Gastroesophageal sphincter (tissue), 4 donors: Measurements from ENCODE around the gene HOXA5. TPM values are rescaled to one million over a fixed set of nuclear protein-coding genes. Genes with fewer than 3 reads are reported as not detected.

ENCODE experiments used
- ATAC-seq: fragments of 150-250 bp; one replicate; pipeline ENCODE4 v1.9.1; 2016; ENCODE audit warnings: mild to moderate bottlenecking, moderate library complexity
- H3K27ac ChIP-seq, 4 donors: fragments of 200-600 bp; sonication (generic) in 3 of 4; 1 replicate in 3 of 4; 2 replicates in 1 of 4; pipeline ENCODE4 v1.5.1; 2016 to 2019
- H3K27me3 ChIP-seq: fragments of 200-600 bp; sonication (generic); one replicate; pipeline ENCODE4 v1.5.1; 2019
- H3K36me3 ChIP-seq, 2 donors: fragments of 200-600 bp; sonication (generic); one replicate each; pipeline ENCODE4 v1.5.1; 2019; ENCODE audit warnings: control low read depth in 1 of 2
- H3K4me1 ChIP-seq, 3 donors: fragments of 200-600 bp; sonication (generic); 1 replicate in 2 of 3; 2 replicates in 1 of 3; pipeline ENCODE4 v1.5.1; 2016 to 2019; ENCODE audit warnings: control low read depth in 2 of 3
- H3K4me3 ChIP-seq, 2 donors: fragments of 200-600 bp; sonication (generic); one replicate each; pipeline ENCODE4 v1.5.1; 2019; ENCODE audit warnings: mild to moderate bottlenecking in 1 of 2, moderate library complexity in 1 of 2
- H3K9me3 ChIP-seq, 3 donors: fragments of 200-600 bp; sonication (generic); one replicate each; pipeline ENCODE4 v1.5.1; 2017 to 2019; ENCODE audit warnings: control low read depth in 2 of 3
- EP300 ChIP-seq: sonication (generic); formaldehyde crosslinking; IDR thresholded peaks from one replicate; pipeline ENCODE4 v1.6.1; 2017; ENCODE audit warnings: antibody characterized with exemption, mild to moderate bottlenecking
- POLR2A ChIP-seq, 2 donors: fragments of 450-650 bp; IDR thresholded peaks; one replicate each; pipeline ENCODE4 v1.6.1; 2017; ENCODE audit warnings: antibody characterized with exemption in 2 of 2, mild to moderate bottlenecking in 2 of 2, moderate library complexity in 1 of 2
- POLR2AphosphoS5 ChIP-seq: sonication (generic); formaldehyde crosslinking; IDR thresholded peaks from one replicate; pipeline ENCODE4 v1.6.1; 2017; ENCODE audit warnings: antibody characterized with exemption
- WGBS, 2 donors: methylation state at CpG; one replicate each; pipeline ENCODE4 v1.1.5; 2018; ENCODE audit warnings: low coverage in 1 of 2; 5-methylcytosine and 5-hydroxymethylcytosine counted together
- total RNA-seq, 4 donors: library from RNA; depleted of rRNA; stranded (reverse); fragments of >200 nt; gene quantifications; one replicate each; pipeline ENCODE4 v1.1.0, GENCODE V29; 2016
- TF ChIP-seq, protein P1 (sequence below), 4 experiments: fragments of 200-600 bp in 2 of 4; fragments of 450-650 bp in 2 of 4; sonication (generic) in 1 of 4; IDR thresholded peaks; one replicate each; pipeline ENCODE4 v1.5.1; 2017 to 2019; ENCODE audit warnings: antibody characterized with exemption in 4 of 4, mild to moderate bottlenecking in 2 of 4, moderate library complexity in 2 of 4

Gene HOXA5
- total RNA-seq, 4 donors from 2014 or later: 11.0 to 34.6 (median 29.3) TPM

GRCh38 chr7:27165996-27166530 lies 22.6 kb upstream of the HOXA5 start:
- H3K36me3 ChIP-seq: no peaks in the 10 kb centered on the region
- no peak overlapping the region for H3K27ac ChIP-seq
- peaks cover 0 to 3% (median 0%) of the 10 kb centered on the region in 3 donors for H3K9me3 ChIP-seq
- peak overlapping the region in 1 of 2 donors; percentile 36 for H3K4me3 ChIP-seq
- H3K4me1 ChIP-seq: peaks cover 0 to 46% (median 20%) of the 10 kb centered on the region in 3 donors
- TF ChIP-seq POLR2AphosphoS5 (no peak), POLR2A (IDR thresholded peaks at IDR 0.05) (no peak), EP300 (no peak)
- TF ChIP-seq, protein P1, sequence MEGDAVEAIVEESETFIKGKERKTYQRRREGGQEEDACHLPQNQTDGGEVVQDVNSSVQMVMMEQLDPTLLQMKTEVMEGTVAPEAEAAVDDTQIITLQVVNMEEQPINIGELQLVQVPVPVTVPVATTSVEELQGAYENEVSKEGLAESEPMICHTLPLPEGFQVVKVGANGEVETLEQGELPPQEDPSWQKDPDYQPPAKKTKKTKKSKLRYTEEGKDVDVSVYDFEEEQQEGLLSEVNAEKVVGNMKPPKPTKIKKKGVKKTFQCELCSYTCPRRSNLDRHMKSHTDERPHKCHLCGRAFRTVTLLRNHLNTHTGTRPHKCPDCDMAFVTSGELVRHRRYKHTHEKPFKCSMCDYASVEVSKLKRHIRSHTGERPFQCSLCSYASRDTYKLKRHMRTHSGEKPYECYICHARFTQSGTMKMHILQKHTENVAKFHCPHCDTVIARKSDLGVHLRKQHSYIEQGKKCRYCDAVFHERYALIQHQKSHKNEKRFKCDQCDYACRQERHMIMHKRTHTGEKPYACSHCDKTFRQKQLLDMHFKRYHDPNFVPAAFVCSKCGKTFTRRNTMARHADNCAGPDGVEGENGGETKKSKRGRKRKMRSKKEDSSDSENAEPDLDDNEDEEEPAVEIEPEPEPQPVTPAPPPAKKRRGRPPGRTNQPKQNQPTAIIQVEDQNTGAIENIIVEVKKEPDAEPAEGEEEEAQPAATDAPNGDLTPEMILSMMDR (IDR thresholded peaks at IDR 0.05): no peak
- peaks cover 100% of the 10 kb centered on the region for H3K27me3 ChIP-seq
- no peak for ATAC-seq
- WGBS, 2 donors: 13 to 16% methylated on average over 7 to 13 of the region's 46 CpGs

GRCh38 chr7:27165089-27165995 lies 21.9 kb upstream of the HOXA5 start, which contains the start of gene HOXA9:
Gene HOXA9, minus strand, starts transcription at chr7:27165537. Its CDS starts 80 bp downstream, at chr7:27165457.
- Histone ChIP-seq H3K4me3 (peak within 1 kb of the TSS in 1 of 2 donors; percentile 36), H3K9me3 (peaks cover 0 to 3% (median 0%) of the 10 kb centered on the region in 3 donors), H3K27ac (no peak within 1 kb of the TSS), H3K36me3 (no peaks in the 10 kb centered on the region), H3K27me3 (peaks cover 100% of the 10 kb centered on the region), H3K4me1 (peaks cover 0 to 53% (median 28%) of the 10 kb centered on the region in 3 donors)
- no peak for ATAC-seq
- 7 to 9% methylated on average over 15 to 20 of the region's 82 CpGs for WGBS, 2 donors
- TF ChIP-seq, protein P1 (IDR thresholded peaks at IDR 0.05): no peak
- TF ChIP-seq POLR2AphosphoS5: no peak
- no peak for TF ChIP-seq POLR2A (IDR thresholded peaks at IDR 0.05)

GRCh38 chr7:27164367-27165088 lies 21.0 kb upstream of the HOXA5 start:
- TF ChIP-seq, protein P1 (IDR thresholded peaks at IDR 0.05): no peak
- TF ChIP-seq POLR2A (IDR thresholded peaks at IDR 0.05) (no peak), EP300 (no peak), POLR2AphosphoS5 (no peak)
- Histone ChIP-seq H3K4me1 (peaks cover 0 to 51% (median 23%) of the 10 kb centered on the region in 3 donors), H3K4me3 (peak overlapping the region in 1 of 2 donors; percentile 36), H3K9me3 (peaks cover 0 to 3% (median 0%) of the 10 kb centered on the region in 3 donors), H3K27ac (no peak overlapping the region), H3K27me3 (peaks cover 100% of the 10 kb centered on the region), H3K36me3 (no peaks in the 10 kb centered on the region)
- WGBS, 2 donors: 8 to 12% methylated on average over 8 of the region's 47 CpGs
- ATAC-seq: no peak

- H3K36me3 ChIP-seq: no peaks in the 10 kb centered on the region
- ATAC-seq: no peak
- TF ChIP-seq EP300 (no peak), POLR2AphosphoS5 (no peak), POLR2A (IDR thresholded peaks at IDR 0.05) (no peak)
- TF ChIP-seq, protein P1 (IDR thresholded peaks at IDR 0.05): no peak
- peak overlapping the region in 1 of 2 donors; percentile 36 for H3K4me3 ChIP-seq
- peaks cover 0 to 3% (median 0%) of the 10 kb centered on the region in 3 donors for H3K9me3 ChIP-seq
- WGBS, 2 donors: 44 to 47% methylated on average over 6 to 12 of the region's 12 CpGs
- H3K27ac ChIP-seq: no peak overlapping the region
- H3K4me1 ChIP-seq: peaks cover 0 to 47% (median 23%) of the 10 kb centered on the region in 3 donors
- H3K27me3 ChIP-seq: peaks cover 100% of the 10 kb centered on the region
Measured at GRCh38 chr7:27164045-27164366, 20.5 kb upstream of the HOXA5 start.
